Measurements from ENCODE around the gene OR4C6. TPM values are rescaled to one million over a fixed set of nuclear protein-coding genes. Genes with fewer than 3 reads are reported as not detected.

OR4C6 gene
- total RNA-seq, result not detected in 2 replicates

DNA sequence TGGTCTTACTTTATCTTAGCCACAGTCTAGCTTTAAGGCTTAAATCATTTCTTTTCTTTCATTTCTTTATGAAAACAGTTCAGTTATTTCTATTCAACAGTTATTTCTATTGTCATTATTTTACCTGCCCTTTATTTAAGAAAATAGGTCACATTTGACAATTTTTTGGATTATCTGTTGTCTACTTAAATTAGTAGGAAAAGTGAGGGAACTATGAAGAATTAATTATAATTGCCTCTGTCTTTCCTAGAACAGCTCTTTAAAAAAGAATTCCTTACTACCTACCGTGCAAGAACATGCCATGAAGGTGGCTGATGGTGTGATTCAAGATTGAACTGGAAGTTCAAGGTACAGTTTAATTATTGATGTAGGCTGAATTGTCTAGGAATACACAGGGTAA is at the start of gene OR4C6:
Gene OR4C6, plus strand, starts transcription at position 301 of the 400 bp plus-strand sequence. CDS start 2,966 bp downstream, outside the sequence.

DNA sequence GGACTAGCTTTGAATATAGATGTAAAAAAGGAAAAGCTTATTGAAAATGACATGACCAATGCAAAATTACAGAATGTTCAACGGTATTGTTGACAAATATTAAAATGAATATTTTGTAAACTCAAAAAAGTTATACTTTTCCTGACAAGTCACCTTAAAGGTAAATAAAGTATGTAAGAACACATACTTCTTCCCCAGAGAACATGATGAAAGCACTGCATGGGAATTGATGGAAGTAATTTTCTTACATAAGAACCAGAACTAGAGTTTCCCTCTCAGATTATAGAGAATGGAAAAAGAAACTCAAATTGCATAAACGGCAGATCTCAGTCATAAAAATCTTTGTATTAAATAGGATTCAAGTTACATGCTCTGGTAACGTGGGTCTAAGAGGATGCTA is 27.2 kb upstream of the OR4C6 start, which contains the start of gene OR4P4:
Gene OR4P4, plus strand, starts transcription at position 301 of the 400 bp plus-strand sequence.

DNA sequence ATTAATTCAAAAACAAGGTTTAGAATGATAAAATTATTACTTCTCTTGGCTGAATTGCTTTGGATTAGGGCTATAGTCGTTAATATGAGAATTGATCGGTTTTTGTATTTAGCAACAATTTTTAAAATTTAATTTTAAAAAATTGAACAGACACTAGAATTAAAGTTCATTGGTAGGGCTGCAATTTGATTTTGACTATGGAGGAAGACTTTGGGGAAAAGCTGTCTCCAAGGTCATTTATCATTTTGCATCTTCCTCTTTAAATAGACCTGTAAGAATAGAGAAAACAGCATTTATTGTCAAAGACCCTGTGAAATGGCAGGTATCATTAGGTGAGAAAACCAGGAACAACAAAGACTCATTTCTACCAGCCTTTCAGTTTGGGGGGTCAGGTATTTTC is 14.0 kb upstream of the OR4C6 start, which contains the start of gene OR4S2:
Gene OR4S2, plus strand, starts transcription at position 301 of the 400 bp plus-strand sequence. CDS start 2,577 bp downstream, outside the sequence.

Other genes with a start within 250 kb of the OR4C6 start
- not detected in 2 replicates for gene OR4C15, start 107.7 kb upstream of the OR4C6 start, total RNA-seq
- gene OR4C16, start 90.1 kb upstream of the OR4C6 start, total RNA-seq, result not detected in 2 replicates
- gene OR4C11, start 54.6 kb upstream of the OR4C6 start, total RNA-seq, result not detected in 2 replicates
- not detected in 2 replicates for gene OR4P4, start 27.1 kb upstream of the OR4C6 start, total RNA-seq
- gene OR4S2, start 13.9 kb upstream of the OR4C6 start, total RNA-seq, result not detected in 2 replicates
- gene OR5D13, start 111.2 kb downstream of the OR4C6 start, total RNA-seq, result not detected in 2 replicates
- gene OR5D14, start 133.4 kb downstream of the OR4C6 start, total RNA-seq, result not detected in 2 replicates
- gene OR5L1, start 149.2 kb downstream of the OR4C6 start, total RNA-seq, result not detected in 2 replicates
- not detected in 2 replicates for gene OR5D18, start 157.4 kb downstream of the OR4C6 start, total RNA-seq
- not detected in 2 replicates for gene OR5L2, start 165.0 kb downstream of the OR4C6 start, total RNA-seq
- not detected in 2 replicates for gene OR5D16, start 176.6 kb downstream of the OR4C6 start, total RNA-seq
- gene TRIM51, start 221.1 kb downstream of the OR4C6 start, total RNA-seq, result not detected in 2 replicates

All from epithelial cell of alveolus of lung (primary cell).